HG03378 (cell line): Measurements from ENCODE around the gene JARID2.

Experiments
- ATAC-seq: cut with Tn5 transposase; IDR thresholded peaks from one replicate; pipeline ENCODE4 v1.9.1; 2021; ENCODE audit warnings: mild to moderate bottlenecking, moderate library complexity; ENCODE audit not compliant: unreplicated experiment

The JARID2 gene

DNA sequence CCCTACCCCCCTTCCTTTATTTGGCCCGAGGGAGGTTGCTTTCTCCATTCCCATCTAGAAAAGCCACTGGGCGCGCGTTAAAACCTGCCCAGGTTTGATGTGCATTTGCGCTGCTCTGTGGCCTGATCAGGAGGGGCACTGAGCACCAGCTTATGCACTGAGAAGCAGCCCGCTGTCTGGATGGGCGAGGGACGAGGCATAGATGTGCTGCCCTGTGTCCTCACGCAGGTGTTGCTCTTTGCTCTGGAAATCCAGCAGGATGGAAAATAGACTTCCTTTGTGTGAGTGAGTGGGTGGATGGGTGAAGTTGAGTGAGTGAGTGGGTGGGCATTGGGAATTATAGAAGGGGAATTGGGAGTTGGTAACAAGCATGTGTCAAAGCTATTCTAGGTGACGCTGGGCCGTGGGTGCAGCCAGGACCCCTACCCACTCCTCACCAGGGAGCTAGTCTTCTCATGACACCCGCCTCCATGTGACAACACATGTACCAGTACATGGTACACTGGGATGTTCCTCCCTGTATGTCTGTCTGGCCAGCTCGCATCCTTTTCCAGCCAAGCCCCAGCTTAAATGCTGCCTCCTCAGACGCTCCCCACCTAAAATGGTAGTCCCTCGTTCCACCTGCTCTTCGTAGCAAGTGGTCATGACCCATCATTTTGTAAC, 254.3 kb downstream of the JARID2 start:
- ATAC-seq = no peak

- ATAC-seq = no peak
Observed at GRCh38 chr6:15500901-15501825, 255.3 kb downstream of the JARID2 start.

DNA sequence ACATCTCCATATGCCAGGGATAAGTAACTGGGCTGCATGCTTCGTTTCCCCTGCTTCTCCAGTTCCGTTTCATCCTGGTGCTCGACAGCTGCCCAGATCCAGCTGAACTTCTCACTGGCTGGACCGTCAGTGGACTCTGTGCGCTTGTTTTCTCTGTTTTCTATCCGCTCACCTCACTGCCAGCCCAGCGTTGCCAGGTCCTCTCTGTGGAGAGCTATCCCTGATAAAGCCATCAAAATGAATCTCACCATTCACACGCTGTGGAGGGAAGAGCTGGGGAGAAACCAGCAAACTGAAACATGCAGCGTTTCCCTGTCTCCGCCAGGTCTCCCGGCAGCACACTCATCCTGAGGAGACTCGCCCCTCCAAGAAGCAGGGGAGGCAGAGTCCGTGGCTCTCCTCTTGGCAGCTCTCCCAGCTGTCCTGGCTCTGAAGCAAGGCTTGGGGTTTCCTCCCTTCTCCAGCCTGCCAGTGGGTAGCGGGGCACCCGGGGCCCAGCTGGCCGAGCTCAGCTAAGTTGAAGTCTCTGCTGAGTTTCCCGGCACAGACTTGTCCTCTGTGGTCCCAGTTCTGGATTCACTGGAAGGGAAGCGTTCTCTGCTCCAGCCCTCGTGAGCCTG, 256.1 kb downstream of the JARID2 start:
- no peak for ATAC-seq

GRCh38 chr6:15502446-15503345, 256.8 kb downstream of the JARID2 start:
- ATAC-seq = no peak

DNA sequence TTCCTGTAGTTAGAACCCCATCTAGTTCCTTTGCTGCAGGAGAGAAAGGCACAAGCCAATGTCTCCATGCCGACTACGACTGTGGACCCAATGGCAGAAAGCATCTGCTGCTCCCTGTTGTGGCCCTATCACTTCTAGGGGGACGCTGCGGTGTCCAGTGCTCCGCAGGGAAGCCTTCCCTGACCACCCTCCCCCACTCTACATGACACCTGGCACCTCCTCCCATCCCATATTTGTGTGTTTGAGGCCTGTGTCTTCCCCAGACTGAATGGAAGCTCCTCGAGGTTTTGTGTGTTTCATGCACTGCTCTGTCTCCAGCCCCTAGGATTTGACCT, 257.4 kb downstream of the JARID2 start:
- ATAC-seq = no peak

GRCh38 chr6:15504040-15504495, 258.2 kb downstream of the JARID2 start:
- no peak for ATAC-seq

DNA sequence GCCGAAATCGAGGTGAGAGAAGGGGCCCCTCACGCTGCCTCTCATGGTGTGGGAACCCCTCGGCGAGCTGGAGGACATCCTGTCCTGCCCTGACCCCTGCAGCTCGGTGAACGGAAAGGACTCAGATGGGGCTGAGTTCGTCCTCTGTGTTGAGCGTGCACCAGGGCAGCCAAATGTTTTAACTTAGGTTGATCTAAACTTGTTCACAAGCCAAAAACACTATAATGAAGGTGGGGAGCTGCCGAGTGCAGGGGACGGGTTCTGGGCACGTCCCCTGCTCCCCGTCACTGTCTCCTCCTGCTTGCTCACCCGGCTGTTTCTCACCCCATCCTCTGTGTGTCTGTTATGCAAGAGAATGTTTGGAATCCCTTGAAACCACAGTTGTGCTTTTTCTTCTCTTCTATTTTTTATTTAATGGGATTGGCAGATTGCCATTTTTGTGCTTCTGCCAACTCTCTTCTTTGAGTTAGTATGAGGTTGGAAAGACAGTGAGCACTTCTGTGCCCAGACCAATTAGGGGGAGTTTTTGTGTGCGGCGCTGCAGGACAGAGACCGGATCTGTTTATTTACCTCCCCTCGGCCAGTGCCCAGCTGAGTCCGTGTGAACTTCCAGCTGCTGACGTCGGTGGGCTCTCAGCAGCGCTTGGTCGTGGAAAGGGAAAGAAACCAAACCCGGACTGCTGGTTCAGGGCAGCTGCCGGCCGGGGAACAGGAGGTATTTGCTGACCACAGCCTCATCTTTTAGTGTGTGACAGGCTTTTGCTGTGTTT, 258.9 kb downstream of the JARID2 start:
- no peak for ATAC-seq

DNA sequence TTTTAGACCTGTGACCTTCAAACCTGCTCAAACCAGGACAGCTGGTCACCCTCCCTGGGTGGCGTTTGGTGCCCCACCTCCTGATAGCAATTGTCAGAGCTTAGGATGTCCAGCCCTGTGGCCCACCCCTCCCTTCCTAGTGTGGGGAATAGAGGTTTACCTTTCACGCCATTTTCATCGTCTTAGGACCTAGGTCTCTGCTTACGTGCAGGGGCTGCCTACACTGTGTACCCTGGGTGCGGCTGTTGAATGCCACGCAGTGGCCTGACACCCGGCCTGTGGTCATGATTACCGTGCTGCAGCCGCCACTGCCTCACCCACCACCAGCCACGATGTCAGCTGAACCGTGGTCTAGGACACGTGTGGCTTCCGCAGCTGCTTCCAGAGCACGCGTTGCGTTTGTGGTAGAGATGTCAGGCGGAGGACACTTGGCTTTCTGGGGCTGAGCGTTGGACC, 259.6 kb downstream of the JARID2 start:
- ATAC-seq = no peak

- ATAC-seq = no peak
Observed at GRCh38 chr6:15506066-15506465, 260.2 kb downstream of the JARID2 start.

GRCh38 chr6:15507221-15507620, 261.4 kb downstream of the JARID2 start:
- ATAC-seq = no peak

DNA sequence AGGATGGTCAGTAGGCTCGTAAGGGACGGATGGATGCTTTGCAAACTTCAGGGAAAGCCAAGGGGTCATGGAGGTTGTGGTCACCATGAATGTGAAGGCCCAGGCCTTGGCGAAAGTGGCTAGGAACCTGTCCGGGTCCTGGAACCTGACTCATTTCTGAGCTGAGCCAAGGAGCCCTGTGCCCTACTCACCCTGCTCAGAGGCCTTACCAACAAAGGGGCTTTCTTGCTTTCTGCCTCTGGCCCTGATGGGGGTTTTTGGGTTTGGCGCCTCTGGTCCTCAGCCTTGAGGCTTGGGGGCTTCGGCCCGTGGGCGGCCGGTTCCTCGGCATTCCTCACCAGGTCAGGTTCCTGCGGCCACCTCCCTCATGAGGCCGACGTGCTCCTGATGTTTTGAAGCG, 261.9 kb downstream of the JARID2 start:
- no peak for ATAC-seq

- no peak for ATAC-seq
Observed at GRCh38 chr6:15508441-15508871, 262.6 kb downstream of the JARID2 start.

- no peak for ATAC-seq
Observed at GRCh38 chr6:15508931-15509330, 263.1 kb downstream of the JARID2 start.

DNA sequence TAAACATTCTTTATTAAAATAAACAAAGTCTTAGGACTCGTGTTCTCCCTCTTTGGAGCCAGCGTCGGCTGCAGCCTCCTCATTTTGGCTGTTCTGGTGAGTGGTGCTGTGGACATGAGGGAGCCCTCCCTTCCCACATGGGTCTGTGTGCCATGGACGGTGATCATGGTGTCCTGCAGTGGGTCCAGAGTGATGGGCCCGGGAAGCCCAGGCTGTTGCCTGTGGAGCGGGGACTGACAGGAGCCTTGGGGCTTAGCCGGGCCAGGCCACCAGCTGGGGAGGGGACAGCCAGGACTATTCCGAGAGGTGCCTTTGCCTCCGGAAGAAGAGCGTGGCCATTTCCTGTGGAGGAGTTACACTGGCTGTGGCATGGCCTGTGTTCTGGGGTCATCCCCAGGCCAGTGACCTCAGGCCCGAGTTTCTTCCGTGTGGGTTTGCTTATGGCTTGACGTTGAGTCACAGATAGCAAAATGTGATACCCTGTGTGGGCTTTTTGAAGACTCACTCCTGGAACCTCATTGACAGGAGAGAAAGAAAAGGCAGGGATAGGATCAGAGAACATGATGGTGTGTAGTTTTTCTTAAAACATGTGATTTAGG, 263.6 kb downstream of the JARID2 start:
- ATAC-seq = no peak

GRCh38 chr6:15510121-15510520, 264.3 kb downstream of the JARID2 start:
- ATAC-seq = no peak

- no peak for ATAC-seq
Observed at GRCh38 chr6:15510536-15511247, 264.8 kb downstream of the JARID2 start.

GRCh38 chr6:15511248-15512125, 265.6 kb downstream of the JARID2 start:
- ATAC-seq = no peak

- no peak for ATAC-seq
Observed at GRCh38 chr6:15512126-15512525, 266.3 kb downstream of the JARID2 start.
